IMR-90 (cell line): ENCODE results near the gene MYPN. TPM values are rescaled to one million over a fixed set of nuclear protein-coding genes. Genes with fewer than 3 reads are reported as not detected.

Experiments
- ATAC-seq: fragments of 200-7000 bp; cut with Tn5 transposase; 2 replicates; pipeline ENCODE4 v1.9.1; 2020; ENCODE audit warnings: low read depth, mild to moderate bottlenecking, moderate library complexity
- BruUV-seq: library from RNA; stranded (reverse); fragments of 400-500 nt; replicated peaks from 2 replicates; lab custom pipeline; 2021; lab: Mats Ljungman, UMichigan
- CTCF ChIA-PET: fragments of 300-600 bp; formaldehyde crosslinking; extraction: SDS; loops from one replicate; lab custom pipeline; 2021; ENCODE audit warnings: antibody characterized with exemption; lab: Yijun Ruan, JAX
- POLR2A ChIA-PET: fragments of 300-600 bp; sonication (Branson Sonifier 250); formaldehyde crosslinking; loops from one replicate; lab custom pipeline; 2022; ENCODE audit warnings: antibody characterized with exemption; ENCODE audit not compliant: unreplicated experiment; lab: Charles Lee
- DNase-seq: peaks from one replicate; pipeline ENCODE4 v3.0.0; 2013
- H2AFZ ChIP-seq: replicated peaks from 2 replicates; pipeline ENCODE3; 2013; ENCODE audit warnings: low read length, mild to moderate bottlenecking; ENCODE audit not compliant: poor library complexity
- H2AK5ac ChIP-seq: 2 replicates; pipeline ENCODE4 v1.6.1; 2013; ENCODE audit warnings: low read depth, low read length, inconsistent platforms
- H2AK9ac ChIP-seq: replicated peaks from 2 replicates; pipeline ENCODE3; 2013; ENCODE audit warnings: mild to moderate bottlenecking, low read depth, low read length, moderate library complexity; ENCODE audit not compliant: poor library complexity
- H2BK120ac ChIP-seq: 2 replicates; pipeline ENCODE4 v1.6.1; 2013; ENCODE audit warnings: low read depth, low read length, inconsistent platforms
- H2BK15ac ChIP-seq: 3 replicates; pipeline ENCODE4 v1.6.1; 2013; ENCODE audit warnings: low read depth, low read length, inconsistent platforms
- H2BK20ac ChIP-seq: 2 replicates; pipeline ENCODE4 v1.6.1; 2013; ENCODE audit warnings: low read depth, mild to moderate bottlenecking, inconsistent platforms, low read length, moderate library complexity
- H2BK5ac ChIP-seq: 2 replicates; pipeline ENCODE4 v1.6.1; 2013; ENCODE audit warnings: mild to moderate bottlenecking, low read depth, low read length, inconsistent platforms; ENCODE audit not compliant: poor library complexity, severe bottlenecking
- H3K14ac ChIP-seq: replicated peaks from 2 replicates; pipeline ENCODE4 v1.6.1; 2013; ENCODE audit warnings: low read depth, low read length, inconsistent platforms
- H3K18ac ChIP-seq: 2 replicates; pipeline ENCODE4 v1.6.1; 2013; ENCODE audit warnings: low read depth, low read length, control low read depth
- H3K23ac ChIP-seq: 2 replicates; pipeline ENCODE4 v1.6.1; 2013; ENCODE audit warnings: low read depth, low read length, inconsistent platforms
- H3K27ac ChIP-seq: 2 replicates; pipeline ENCODE4 v1.5.1; 2013; ENCODE audit warnings: mild to moderate bottlenecking, control low read depth, low read length; ENCODE audit not compliant: insufficient read depth
- H3K27me3 ChIP-seq: 2 replicates; pipeline ENCODE4 v1.6.1; 2013; ENCODE audit warnings: low read length; ENCODE audit not compliant: control insufficient read depth, insufficient read depth
- H3K36me3 ChIP-seq: 2 replicates; pipeline ENCODE4 v1.6.1; 2013; ENCODE audit warnings: low read length, mixed read lengths; ENCODE audit not compliant: control insufficient read depth, insufficient read depth
- H3K4ac ChIP-seq: 2 replicates; pipeline ENCODE4 v1.6.1; 2013; ENCODE audit warnings: low read depth, low read length, inconsistent platforms
- H3K4me1 ChIP-seq: 2 replicates; pipeline ENCODE4 v1.6.1; 2013; ENCODE audit warnings: low read length, mixed read lengths; ENCODE audit not compliant: control insufficient read depth, insufficient read depth
- H3K4me2 ChIP-seq: 2 replicates; pipeline ENCODE4 v1.6.1; 2013; ENCODE audit warnings: low read depth, mild to moderate bottlenecking, control low read depth, low read length, moderate library complexity
- H3K4me3 ChIP-seq: 2 replicates; pipeline ENCODE4 v1.5.1; 2013; ENCODE audit warnings: low read depth, mild to moderate bottlenecking, control low read depth, low read length, moderate library complexity; ENCODE audit not compliant: insufficient read depth
- H3K56ac ChIP-seq: 2 replicates; pipeline ENCODE4 v1.6.1; 2013; ENCODE audit warnings: low read length, inconsistent platforms; ENCODE audit not compliant: insufficient read depth; ENCODE audit errors: extremely low read depth
- H3K79me1 ChIP-seq, 2 experiments: 2 replicates each; pipeline ENCODE4 v1.6.1; 2013; ENCODE audit warnings: low read length in 2 of 2, inconsistent platforms in 1 of 2, low read depth in 1 of 2
- H3K9ac ChIP-seq: 2 replicates; pipeline ENCODE4 v1.6.1; 2013; ENCODE audit warnings: low read depth, low read length, control low read depth
- H3K9me1 ChIP-seq: 2 replicates; pipeline ENCODE4 v1.6.1; 2013; ENCODE audit warnings: low read length, inconsistent platforms; ENCODE audit not compliant: insufficient read depth
- H3K9me3 ChIP-seq: 2 replicates; pipeline ENCODE4 v1.6.1; 2013; ENCODE audit warnings: low read length; ENCODE audit not compliant: control insufficient read depth, insufficient read depth
- H4K20me1 ChIP-seq: 2 replicates; pipeline ENCODE4 v1.6.1; 2013; ENCODE audit warnings: low read length, inconsistent platforms; ENCODE audit not compliant: insufficient read depth
- H4K5ac ChIP-seq: 2 replicates; pipeline ENCODE4 v1.6.1; 2013; ENCODE audit warnings: mild to moderate bottlenecking, low read depth, low read length, control low read depth
- H4K8ac ChIP-seq, 2 experiments: 2 replicates each; pipeline ENCODE4 v1.6.1; 2013; ENCODE audit warnings: low read depth in 2 of 2, low read length in 2 of 2, control low read depth in 1 of 2, inconsistent platforms in 1 of 2
- H4K91ac ChIP-seq: 2 replicates; pipeline ENCODE4 v1.6.1; 2013; ENCODE audit warnings: low read depth, low read length, inconsistent platforms; ENCODE audit not compliant: insufficient read depth
- BHLHE40 ChIP-seq: fragments of 150-350 bp; IDR thresholded peaks from 2 replicates; pipeline ENCODE4 v1.6.1; 2016; ENCODE audit warnings: mild to moderate bottlenecking, low read depth, low read length
- CEBPB ChIP-seq: IDR thresholded peaks from 2 replicates; pipeline ENCODE4 v1.6.1; 2012; ENCODE audit warnings: low read depth, low read length, improper control_type of control experiment
- CHD1 ChIP-seq: IDR thresholded peaks from 2 replicates; pipeline ENCODE4 v1.6.1; 2012; ENCODE audit warnings: low read depth, low read length, improper control_type of control experiment
- ELK1 ChIP-seq: fragments of 150-350 bp; IDR thresholded peaks from 2 replicates; pipeline ENCODE4 v1.6.1; 2016; ENCODE audit warnings: low read depth, mild to moderate bottlenecking, low read length, moderate library complexity, borderline replicate concordance
- FOS ChIP-seq: fragments of 150-350 bp; IDR thresholded peaks from 2 replicates; pipeline ENCODE4 v1.6.1; 2016; ENCODE audit warnings: low read depth, low read length
- MAZ ChIP-seq: IDR thresholded peaks from 2 replicates; pipeline ENCODE4 v1.6.1; 2012; ENCODE audit warnings: low read depth, mild to moderate bottlenecking, low read length, improper control_type of control experiment, moderate library complexity, borderline replicate concordance
- NFE2L2 ChIP-seq: fragments of 150-350 bp; IDR thresholded peaks from 2 replicates; pipeline ENCODE4 v1.6.1; 2016; ENCODE audit warnings: low read depth, mild to moderate bottlenecking, low read length
- POLR2A ChIP-seq: IDR thresholded peaks from 2 replicates; pipeline ENCODE4 v1.6.1; 2012; ENCODE audit warnings: mild to moderate bottlenecking, low read depth, low read length
- RAD21 ChIP-seq: IDR thresholded peaks from 2 replicates; pipeline ENCODE4 v1.6.1; 2012; ENCODE audit warnings: low read length, improper control_type of control experiment
- RFX5 ChIP-seq: IDR thresholded peaks from 2 replicates; pipeline ENCODE4 v1.8.0; 2012; ENCODE audit warnings: low read depth, mild to moderate bottlenecking, low read length, moderate library complexity
- SMC3 ChIP-seq: fragments of 150-350 bp; IDR thresholded peaks from 2 replicates; pipeline ENCODE4 v1.6.1; 2016; ENCODE audit warnings: low read depth, mild to moderate bottlenecking, antibody characterized with exemption, low read length, moderate library complexity
- WGBS, 2 experiments: methylation state at CpG; one replicate each; pipeline versions ENCODE4 v1.1.5 to v1.1.7; 2013; ENCODE audit warnings: missing lambda C conversion rate in 2 of 2; ENCODE audit not compliant: insufficient read length in 1 of 2; ENCODE audit errors: extremely low coverage in 2 of 2; 5-methylcytosine and 5-hydroxymethylcytosine counted together
- dilution Hi-C: fragments of 300-500 bp; cut with HindIII; formaldehyde crosslinking; loops from one replicate; pipeline ENCODE4 v1.14.3; 2018; ENCODE audit warnings: low sequenced_read_pairs; ENCODE audit not compliant: unreplicated experiment
- in situ Hi-C: fragments of 300-500 bp; cut with MboI; formaldehyde crosslinking; loops from 3 replicates; pipeline ENCODE4 v1.14.3; 2019; ENCODE audit warnings: low sequenced_read_pairs, inconsistent platforms, mixed read lengths
- intact Hi-C: fragments of 100-400 bp; cut with micrococcal nuclease; formaldehyde crosslinking; loops from 2 replicates; pipeline ENCODE4 v1.10.0; 2022
- polyA plus RNA-seq, 3 experiments: library from polyadenylated mRNA; depleted of rRNA; stranded (reverse); fragments of >200 nt; gene quantifications; 2 replicates each; pipeline ENCODE4 v1.2.3, GENCODE V29; 2012; ENCODE audit warnings: low replicate concordance in 1 of 3
- total RNA-seq: library from RNA; depleted of rRNA; stranded (reverse); fragments of >200 nt; gene quantifications from 2 replicates; pipeline ENCODE4 v1.2.3, GENCODE V29; 2012
- TF ChIP-seq, protein P1 (sequence below): fragments of 150-350 bp; IDR thresholded peaks from 2 replicates; pipeline ENCODE4 v1.6.1; 2017; ENCODE audit warnings: mild to moderate bottlenecking, antibody characterized with exemption, low read length, low read depth
- TF ChIP-seq, protein P2 (sequence below): conservative IDR thresholded peaks from 2 replicates; pipeline ENCODE4 v1.5.1; 2012; ENCODE audit warnings: mild to moderate bottlenecking, low read depth, low read length, improper control_type of control experiment

The MYPN gene
- total and polyA plus RNA-seq, 2 of the 4 experiments (the other 2 are of a cell fraction) = 7.8 to 13.1 TPM

- Histone ChIP-seq H3K23ac (no peak overlapping the region), H3K4me1 (no peaks in the 10 kb centered on the region), H3K56ac (no peak overlapping the region), H2BK120ac (no peak overlapping the region), H3K14ac (no peak overlapping the region), H4K5ac (no peak overlapping the region), H2BK5ac (no peak overlapping the region), H2BK15ac (no peak overlapping the region), H2AK5ac (no peak overlapping the region), H3K4me3 (no peak overlapping the region), H3K9me3 (no peaks in the 10 kb centered on the region), H2AFZ (no peak overlapping the region), H3K27ac (no peak overlapping the region), H3K27me3 (no peaks in the 10 kb centered on the region), H4K91ac (no peak overlapping the region), H3K4me2 (no peak overlapping the region), H3K4ac (no peak overlapping the region), H3K9me1 (0 out of 2 replicates have a peak, but pooled peaks cover 2% of the 10 kb centered on the region), H3K9ac (no peak overlapping the region), H2BK20ac (no peak overlapping the region), H2AK9ac (no peak overlapping the region), H3K36me3 (peaks cover 3% of the 10 kb centered on the region; the same call in 1 of the 2 replicates), H4K20me1 (no peaks in the 10 kb centered on the region), H3K79me1 (no peaks in the 10 kb centered on the region), H3K18ac (no peak overlapping the region), H4K8ac (no peak overlapping the region)
- POLR2A ChIA-PET = no interaction called here
- intact Hi-C loops = no loop called here
- no TSS peak for BruUV-seq
- ATAC-seq (no peak), DNase-seq (no peak)
- CTCF ChIA-PET = no interaction called here
- no peak for TF ChIP-seq ELK1
- TF ChIP-seq RAD21 = no peak
- no peak for TF ChIP-seq CHD1
- TF ChIP-seq, protein P1, sequence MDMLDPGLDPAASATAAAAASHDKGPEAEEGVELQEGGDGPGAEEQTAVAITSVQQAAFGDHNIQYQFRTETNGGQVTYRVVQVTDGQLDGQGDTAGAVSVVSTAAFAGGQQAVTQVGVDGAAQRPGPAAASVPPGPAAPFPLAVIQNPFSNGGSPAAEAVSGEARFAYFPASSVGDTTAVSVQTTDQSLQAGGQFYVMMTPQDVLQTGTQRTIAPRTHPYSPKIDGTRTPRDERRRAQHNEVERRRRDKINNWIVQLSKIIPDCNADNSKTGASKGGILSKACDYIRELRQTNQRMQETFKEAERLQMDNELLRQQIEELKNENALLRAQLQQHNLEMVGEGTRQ = no peak
- no peak for TF ChIP-seq CEBPB
- no peak for TF ChIP-seq POLR2A
- TF ChIP-seq BHLHE40 = no peak
- no peak for TF ChIP-seq MAZ
- TF ChIP-seq SMC3 = no peak
- no peak for TF ChIP-seq NFE2L2
- no peak for TF ChIP-seq RFX5
- TF ChIP-seq, protein P2, sequence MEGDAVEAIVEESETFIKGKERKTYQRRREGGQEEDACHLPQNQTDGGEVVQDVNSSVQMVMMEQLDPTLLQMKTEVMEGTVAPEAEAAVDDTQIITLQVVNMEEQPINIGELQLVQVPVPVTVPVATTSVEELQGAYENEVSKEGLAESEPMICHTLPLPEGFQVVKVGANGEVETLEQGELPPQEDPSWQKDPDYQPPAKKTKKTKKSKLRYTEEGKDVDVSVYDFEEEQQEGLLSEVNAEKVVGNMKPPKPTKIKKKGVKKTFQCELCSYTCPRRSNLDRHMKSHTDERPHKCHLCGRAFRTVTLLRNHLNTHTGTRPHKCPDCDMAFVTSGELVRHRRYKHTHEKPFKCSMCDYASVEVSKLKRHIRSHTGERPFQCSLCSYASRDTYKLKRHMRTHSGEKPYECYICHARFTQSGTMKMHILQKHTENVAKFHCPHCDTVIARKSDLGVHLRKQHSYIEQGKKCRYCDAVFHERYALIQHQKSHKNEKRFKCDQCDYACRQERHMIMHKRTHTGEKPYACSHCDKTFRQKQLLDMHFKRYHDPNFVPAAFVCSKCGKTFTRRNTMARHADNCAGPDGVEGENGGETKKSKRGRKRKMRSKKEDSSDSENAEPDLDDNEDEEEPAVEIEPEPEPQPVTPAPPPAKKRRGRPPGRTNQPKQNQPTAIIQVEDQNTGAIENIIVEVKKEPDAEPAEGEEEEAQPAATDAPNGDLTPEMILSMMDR = no peak
- no peak for TF ChIP-seq FOS
- WGBS, 2 experiments = no CpG with 5 or more reads among the region's 4 CpGs
- in situ Hi-C loops = loop anchor here (25.0 kb wide), 1 partner anchor 316 kb away; no protein-coding TSS in a partner anchor
- dilution Hi-C loops = no loop called here
Observed at GRCh38 chr10:68178592-68178991, 69.3 kb downstream of the MYPN start.
